GM18867 (cell line): ENCODE data around the gene NUMB.

Experiments
- ATAC-seq: cut with Tn5 transposase; IDR thresholded peaks from one replicate; pipeline ENCODE4 v1.9.1; 2021; ENCODE audit warnings: mild to moderate bottlenecking, moderate library complexity; ENCODE audit not compliant: unreplicated experiment

Gene NUMB

DNA sequence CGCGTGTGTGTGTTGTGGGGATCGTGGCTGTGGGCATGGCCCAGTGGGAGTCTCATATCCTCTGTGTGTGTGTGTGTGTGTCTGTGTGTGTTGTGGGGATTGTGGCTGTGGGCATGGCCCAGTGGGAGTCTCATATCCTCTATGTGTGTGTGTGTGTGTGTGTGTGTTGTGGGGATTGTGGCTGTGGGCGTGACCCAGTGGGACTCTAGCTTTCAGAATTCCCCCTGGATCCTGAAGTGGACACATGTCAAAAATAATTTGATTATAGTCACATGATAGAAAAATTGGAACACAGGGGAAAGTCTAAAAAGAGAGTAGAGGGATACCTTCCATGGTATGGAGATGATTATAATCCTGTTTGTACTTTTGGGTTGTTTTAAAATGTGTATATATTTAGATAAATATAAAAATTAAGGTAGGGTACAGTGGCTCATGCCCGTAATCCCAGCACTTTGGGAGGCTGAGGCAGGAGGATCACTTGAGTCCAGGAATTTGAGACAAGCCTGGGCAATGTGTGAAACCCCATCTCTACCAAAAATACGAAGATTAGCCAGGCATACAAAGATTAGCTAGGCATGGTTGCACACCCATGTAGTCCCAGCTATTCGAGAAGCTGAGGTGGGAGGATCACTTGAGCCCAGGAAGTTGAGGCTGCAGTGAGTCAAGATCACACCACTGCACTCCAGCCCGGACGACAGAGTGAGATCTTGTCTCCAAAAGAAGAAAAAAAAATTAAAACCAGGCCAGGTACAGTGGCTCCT lies 210.1 kb downstream of the NUMB start:
- peak; percentile 33 for ATAC-seq

DNA sequence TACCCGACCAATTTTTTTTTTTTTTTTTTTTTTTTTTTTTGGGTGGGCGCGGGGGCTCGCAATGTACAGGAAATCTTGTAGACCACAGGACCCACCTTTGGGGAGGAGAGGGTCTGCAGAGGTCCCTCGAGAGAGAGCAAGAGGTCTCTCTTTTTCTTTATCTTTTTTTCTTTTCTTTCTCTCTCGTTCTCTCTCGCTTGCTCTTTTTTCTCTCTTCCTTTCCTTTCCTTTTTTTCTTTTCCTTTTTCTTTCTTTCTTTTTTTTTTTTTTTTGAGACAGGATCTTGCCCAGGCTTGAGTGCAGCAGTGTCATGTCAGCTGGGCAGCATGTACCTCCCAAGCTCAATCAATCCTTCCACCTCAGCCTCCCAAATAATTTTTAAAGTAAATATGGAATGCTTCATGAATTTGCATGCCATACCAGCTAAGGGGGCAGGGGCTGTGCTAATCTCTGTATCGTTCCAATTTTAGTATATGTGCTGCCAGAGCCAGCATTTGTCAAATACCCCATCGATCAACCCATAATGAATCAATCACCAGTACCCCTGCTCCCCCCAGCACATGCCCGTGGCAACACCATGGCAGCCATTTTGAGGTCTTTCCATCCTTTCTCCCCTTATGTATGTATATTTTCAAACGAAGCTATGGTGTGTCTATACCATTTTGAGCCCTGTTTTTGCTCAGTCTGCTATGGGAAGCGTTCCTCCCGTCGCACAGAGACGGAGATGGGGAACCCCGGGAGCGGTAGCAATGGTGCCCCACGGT lies 211.8 kb downstream of the NUMB start:
- ATAC-seq: no peak

DNA sequence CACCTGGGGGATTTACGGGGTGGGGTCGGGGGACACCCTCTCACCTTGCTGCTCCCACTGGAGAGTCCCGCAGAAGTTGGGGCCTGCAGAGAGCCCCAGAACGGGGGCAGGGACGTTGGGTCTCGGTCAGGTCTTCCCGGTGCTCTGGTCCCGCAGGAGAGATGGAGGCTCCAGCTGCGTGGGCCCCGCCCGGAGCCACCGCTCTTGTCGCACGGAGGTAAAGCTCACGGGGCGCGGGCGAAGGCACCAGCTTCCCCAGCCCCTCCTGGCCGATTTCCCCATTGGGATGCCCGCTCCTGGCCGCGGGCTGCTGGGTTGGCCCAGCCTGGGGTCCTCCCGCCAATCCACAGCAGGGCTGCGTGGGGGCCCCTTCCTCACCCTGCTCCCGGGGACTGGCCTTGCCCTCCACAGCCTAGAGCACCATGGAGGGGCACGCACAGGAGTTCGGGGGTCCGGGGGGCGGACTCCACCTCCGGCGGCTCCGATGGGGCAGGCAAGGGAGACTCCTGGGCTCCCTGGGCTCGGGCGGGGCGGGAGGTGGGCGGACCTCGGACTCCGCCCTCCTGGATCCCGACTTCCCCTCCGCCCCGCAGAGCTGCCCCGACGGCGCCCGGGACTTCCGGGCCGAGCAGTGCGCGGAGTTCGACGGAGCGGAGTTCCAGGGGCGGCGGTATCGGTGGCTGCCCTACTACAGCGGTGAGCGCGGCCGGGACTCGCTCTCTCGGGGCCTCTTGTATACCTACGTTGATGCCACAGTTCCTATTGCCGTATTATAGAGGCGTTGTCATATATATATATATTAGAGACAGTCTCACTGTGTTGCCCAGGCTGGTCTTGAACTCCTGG lies 212.6 kb downstream of the NUMB start:
- ATAC-seq: peak; percentile 61

DNA sequence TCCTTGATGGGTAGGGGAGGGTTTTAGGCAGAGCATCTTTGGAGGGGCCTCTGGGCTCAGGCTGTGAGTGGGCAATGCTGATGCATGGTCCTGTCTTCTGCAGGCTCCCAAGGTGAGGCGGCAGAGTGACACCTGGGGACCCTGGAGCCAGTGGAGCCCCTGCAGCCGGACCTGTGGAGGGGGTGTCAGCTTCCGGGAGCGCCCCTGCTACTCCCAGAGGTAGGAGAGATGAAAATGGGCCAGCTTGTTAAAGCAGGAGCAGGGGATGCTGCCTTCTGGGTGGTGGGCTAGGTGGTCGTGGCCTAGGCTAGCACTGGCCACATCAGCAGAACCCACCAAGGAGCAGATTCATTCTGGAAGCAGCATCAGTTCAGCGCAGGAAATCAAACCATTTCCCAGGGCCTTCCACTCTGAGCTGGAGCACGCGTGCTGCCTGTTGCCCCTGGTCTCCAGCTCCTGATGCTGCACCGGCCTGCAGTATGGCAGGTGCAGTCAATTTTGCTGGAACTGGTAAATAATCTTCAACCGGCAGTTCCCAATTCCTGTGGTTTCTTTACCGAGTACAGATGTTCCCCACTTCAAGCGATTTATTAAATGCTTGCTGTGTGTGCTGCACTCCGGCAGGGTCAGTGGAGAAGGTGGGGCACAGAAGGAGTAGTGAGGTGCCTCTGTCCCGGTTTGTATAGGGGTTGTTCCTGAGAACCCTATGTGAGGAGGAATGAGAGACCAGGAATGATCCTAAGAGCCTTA lies 213.6 kb downstream of the NUMB start:
- no peak for ATAC-seq

DNA sequence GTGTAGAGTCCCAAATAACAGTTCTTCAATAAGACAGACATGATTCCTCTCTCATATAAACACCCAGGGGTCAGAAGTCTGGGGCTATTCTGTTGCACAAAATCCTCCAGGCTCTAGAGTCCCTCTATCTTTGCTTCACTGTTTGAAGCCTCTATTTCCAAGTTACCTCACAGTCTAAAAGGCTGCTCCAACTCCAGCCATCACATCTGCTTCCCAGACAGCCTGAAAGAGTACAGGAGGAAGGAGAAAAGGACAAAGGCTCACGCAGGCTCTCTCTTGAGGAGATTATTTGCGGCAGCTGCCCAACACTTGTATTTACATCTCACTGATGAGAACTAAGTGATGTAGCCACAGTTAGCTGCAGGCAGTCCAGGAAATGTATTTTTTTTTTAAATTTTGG lies 214.6 kb downstream of the NUMB start:
- ATAC-seq: no peak

DNA sequence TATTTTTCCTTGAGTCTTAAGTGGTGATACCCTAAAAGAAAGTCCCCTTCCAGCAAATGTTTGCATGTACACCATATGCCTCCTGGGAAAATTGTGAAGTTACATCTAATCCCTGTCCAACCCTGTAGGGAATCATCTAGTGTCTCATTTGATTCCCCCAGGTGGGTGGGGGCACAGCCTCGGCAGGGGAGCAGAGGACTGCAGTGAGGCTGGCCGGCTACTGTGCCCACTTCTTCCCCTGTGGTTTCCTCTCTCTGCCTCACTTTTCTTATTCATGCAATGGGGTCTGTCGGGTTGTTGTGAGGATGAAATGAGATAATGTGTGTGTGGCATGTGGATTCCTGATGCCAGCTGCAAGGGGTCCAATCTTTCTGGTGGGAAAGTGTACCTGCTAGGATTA lies 215.0 kb downstream of the NUMB start:
- no peak for ATAC-seq

DNA sequence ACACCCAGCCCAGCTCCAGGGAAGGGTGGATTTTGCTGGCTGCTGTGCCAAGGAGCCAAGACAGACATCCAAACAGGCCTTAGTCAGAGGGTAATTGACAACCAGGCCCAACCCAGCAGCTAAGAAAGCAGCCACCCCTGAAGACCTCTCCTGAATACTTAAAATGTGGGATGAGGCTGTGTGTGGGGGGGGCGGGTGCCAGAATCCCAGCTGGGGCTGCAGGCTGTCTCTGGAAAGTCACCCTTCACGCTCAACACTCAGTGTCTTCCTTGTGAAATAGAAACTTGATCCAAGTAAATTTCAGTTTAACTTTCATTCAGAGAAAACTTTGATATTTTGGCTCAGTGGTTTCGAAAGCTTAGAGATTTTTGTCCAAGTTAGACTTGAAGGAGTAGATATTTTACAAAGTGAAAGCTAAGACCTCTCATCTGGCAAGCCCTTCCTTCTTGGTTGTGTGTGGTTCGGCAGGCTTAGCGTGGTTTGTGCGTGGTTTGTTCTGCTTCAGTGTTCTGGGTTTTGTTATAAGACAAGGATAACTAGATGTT lies 215.9 kb downstream of the NUMB start:
- no peak for ATAC-seq

DNA sequence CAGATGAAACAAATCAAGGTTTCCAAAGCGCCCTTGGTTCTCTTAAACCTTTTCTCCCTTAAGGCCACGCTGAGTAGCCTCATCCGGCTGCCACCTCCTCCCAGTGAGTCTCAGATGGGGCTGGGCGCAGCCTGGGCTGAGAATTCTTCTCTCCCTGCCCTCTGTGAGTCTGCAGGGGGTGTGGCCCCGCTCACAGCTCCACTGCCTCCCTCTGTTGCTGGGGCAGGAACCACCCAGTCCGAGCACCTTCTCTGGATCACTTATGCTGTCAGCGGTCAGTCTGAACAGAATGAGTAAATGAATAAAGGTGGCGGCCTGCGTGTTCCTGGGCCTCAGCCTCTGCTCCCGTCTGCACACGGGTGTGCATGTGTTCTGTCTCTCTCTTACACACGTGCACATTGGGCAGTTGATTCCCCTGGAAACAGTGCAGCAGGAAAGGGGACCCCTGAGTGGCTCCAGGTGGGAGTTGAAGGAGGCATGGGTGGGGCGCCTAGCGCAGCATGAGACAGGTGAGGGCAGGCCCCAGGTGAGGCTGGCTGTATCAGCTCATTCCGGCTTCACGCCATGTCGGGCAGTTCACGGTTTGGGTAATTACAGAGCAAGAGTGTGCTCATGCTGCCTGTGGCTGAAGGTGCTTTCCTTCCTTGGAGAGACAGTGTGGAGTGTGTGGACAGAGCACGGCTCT lies 216.7 kb downstream of the NUMB start:
- ATAC-seq: no peak

DNA sequence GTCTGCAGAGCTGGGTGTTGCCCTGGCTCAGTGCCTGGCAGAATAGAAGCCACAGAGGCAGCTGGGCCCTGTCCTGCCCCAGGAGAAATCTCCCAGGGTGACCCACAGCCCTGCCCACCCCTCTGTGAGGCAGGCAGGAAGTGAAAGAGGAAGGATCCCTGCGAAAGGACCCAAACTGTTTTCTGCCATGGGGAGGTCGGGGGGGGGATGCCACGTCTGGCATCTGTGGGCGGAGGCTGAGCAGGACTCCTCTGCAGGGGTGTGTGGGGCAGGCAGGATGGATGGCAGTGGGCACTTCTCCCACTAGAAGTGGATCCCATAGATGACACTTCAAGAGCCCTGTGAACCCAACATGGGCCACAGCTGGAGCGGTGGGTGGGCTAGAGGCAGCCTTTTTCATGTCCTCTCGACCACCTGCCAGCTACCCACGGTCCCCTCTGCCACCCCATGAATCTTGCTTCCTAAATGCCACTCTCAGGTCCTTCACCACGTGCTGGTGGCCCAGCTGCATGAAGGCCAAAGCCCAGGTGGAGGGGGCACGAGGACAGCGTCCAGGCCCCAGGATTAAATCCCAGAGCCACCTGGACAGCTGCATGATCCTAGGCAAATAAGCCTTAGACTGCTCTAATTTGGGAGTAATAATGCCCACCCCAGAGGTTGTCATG lies 217.4 kb downstream of the NUMB start:
- ATAC-seq: no peak

DNA sequence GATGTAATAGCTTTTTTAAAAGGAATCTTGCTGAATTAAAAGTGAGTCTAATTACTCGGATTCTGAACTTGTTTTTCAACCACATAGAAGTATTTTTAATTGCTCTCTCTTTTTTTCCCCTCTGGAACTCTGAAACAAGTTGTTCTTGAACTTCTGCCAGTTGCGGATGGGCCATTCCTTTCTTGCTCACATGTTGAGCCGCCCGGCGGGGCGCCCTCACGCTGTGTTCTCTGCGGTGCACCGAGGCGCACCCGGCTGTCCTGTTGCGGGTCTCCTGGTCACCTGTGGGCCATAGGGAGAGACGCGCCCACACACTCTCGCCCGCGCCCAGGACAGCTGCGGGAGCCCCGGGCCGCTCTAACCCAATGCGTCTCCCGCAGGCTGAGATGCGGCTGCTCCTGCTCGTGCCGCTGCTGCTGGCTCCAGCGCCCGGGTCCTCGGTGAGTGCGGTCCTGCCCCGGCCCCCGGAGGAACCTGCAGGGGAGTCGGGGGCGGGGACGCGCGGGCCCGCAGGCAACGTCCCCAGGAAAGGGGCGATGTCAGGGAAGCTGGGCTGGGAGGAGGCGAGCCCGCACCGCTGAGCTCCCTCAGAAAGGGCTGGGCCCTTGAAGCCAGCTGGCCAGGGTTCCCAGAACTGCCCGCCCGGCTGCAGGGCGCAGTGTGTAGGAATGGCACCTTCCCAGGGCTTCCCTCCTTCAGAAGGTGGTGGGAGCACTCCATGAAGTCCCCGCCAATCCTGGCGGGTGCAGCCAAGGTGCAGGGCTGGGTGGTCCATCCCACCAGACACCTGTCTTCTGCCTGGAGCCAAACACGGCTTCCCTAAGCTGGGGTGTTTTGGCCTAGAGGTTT lies 218.7 kb downstream of the NUMB start:
- no peak for ATAC-seq

DNA sequence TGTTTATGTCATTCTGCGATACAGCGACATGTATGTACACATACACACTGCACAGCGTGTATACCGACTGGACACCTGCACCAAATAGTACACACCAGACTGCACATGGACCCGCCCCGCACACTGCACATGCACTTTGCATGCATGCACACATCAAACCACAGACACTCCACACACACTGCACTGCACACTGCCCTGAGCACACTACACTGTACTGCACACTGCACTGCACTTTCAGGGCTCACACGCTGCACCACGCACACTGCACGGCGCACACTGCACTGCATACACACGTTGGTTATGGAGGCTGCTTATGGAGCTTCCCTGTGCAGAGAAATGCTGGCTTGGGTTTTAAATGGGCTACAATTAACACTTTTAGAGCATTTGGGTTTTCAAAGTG lies 219.4 kb downstream of the NUMB start:
- ATAC-seq: no peak

DNA sequence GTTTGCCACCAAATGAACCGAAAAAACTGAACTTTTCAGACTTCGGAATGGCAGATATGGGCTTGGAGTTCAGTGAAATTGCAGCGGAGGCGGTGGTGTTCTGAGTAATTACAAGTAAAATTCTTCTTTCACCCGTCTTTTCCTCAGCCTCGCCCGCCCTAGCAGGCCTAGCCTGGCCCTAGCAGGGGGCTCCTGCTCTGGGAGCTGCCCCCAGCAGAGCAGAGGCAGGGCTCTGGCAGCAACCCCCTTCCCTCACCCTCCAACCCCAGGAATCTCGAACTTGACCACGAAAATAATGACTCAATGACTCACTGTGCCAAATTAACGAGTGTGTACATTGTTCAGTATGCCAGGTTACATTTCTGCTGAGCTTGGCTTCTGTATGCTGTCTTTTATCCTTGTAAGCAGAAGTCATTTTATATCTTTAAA lies 219.9 kb downstream of the NUMB start:
- ATAC-seq: no peak

DNA sequence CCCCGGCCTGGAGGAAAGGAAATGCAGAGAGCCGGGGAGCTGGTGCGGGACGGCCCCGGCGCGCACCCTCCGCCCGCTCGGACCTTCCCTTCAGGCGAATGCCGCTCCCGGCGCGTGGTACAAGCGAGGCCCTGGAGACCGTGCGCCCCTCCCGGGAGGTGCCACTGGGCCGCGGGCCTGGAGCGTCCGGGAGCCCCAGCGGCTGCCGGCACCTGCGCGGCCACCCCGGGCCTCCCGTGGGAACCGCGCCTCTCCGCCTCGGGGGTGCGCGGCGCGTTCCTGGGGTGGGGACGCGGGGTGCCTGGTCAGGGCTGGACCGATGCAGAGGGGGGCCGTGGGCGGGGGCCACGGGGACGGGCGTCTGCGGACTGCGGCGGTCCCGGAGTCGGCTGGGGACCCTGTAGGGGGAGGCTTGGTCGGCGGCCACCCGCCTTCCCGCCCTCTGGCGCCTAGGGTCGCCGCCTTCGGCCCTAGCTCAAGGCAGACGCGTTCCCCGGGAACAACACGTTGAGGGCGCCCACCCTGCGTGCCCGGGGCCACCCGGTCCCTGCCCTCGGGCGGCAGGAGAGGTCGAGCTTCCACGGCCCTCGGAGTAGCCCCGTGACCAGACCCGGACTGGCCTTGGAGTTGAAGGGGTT lies 220.4 kb downstream of the NUMB start:
- ATAC-seq: no peak

DNA sequence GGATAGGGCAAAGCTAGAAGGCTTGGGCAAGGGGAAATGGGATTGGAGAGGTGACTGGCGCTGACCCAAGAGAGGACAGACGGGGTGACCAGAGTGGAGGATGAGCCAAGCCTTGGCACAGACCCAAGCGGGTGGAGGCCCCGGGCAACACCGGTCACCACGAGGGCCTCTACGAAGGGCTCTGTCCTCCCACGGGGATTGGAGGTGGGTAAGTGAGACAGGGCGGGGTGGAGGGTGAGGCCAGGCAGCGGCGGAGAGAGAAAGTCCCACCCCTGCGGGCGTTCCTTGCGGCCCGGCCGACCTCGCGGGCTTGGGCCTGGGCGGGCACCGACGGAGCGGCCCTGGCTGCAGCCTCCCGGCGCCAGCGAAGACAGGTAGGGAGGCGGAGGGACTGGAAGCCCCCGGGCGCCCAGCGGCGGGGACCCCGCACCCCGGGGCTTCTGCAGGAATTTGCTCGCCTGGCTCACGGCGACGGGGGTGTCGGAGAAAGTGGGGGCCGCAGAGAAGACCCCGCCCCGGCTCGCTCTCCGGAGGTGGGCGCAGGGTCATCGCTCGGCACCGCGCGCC lies 221.0 kb downstream of the NUMB start, which contains the start of gene PAPLN:
Gene PAPLN (plus strand): TSS at position 288 of the 567 bp plus-strand sequence. CDS start 2,273 bp downstream, outside the sequence.
- ATAC-seq: no peak

DNA sequence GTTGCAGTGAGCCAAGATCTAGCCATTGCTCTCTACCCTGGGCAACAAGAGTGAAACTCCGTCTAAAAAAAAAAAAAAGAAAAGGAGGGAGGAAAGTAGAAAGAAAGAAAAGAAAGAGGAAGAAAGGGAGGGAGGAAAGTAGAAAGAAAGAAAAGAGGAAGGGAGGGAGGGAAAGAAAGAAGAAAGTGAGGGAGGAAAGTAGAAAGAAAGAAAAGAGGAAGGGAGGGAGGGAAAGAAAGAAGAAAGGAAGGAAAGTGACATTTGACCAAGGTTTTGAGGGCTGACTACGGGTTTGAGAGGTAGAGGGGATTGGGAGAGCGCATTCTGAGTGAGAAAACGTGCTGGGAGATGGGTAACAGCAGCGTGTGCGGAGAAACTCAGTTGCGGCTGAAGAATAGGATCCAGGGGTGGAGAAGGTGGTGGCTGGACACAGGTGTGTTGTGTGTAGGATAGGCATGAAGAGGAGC lies 221.6 kb downstream of the NUMB start:
- no peak for ATAC-seq

DNA sequence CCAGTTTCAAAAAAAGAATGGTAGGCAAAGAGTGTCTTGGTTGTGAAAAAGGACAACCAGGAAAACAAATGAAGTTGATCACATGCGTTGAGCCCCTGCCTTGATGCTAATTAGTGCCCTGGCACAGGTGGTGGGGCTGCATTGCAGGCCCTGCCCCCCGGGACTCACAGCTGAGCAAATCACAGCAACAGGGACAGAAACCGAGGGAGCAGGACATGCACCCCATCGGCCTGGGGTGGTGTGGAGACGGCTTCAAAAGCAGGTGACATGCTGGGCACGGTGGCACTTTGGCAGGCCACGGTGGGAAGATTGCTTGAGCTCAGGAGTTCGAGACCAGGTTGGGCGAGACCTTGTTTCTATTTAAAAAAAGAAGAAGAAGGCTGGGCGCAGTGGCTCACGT lies 222.2 kb downstream of the NUMB start:
- no peak for ATAC-seq

DNA sequence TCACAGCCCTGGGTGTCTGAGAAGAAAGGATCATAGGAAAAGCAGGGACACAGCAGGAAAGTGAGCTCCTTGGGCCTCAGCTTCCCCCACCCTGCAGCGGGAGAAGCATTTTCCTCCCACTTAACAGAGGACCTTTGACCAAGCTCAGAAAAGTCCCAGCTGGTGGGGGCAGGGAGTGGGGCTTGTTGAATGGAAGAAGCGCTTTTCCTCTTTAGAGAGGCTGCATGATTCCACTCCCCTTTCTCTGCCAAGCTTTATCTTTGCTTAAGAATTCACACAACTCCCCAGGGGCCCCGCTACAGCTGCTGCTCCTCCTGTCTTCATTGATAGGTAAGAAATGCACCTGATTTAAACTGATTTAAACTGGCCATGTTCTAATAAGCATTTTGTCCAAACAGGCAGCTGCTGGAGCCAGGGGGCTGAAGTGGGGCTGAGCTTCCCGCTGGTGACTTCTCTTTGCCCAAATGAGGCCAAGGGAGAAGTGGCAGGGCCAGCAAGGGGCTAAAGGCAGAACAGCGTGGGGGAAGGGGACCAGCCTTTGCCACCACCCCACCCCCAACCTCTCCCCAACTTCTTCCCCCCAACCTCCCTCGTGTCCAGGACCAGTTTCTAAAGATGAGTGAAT lies 222.7 kb downstream of the NUMB start:
- ATAC-seq: no peak
